ACC112 (cell line): ENCODE results near the gene AHNAK2.

Source experiments
- H2AFZ ChIP-seq: fragments of 200-600 bp; sonication (generic); one replicate; pipeline ENCODE4 v1.6.0; 2017; ENCODE audit warnings: antibody characterized with exemption, low read length; ENCODE audit not compliant: unreplicated experiment
- H3K27ac ChIP-seq: fragments of 200-600 bp; sonication (generic); 2 replicates; pipeline ENCODE4 v1.5.1; 2014; ENCODE audit warnings: low read depth, mild to moderate bottlenecking, antibody characterized with exemption, low read length, moderate library complexity
- H3K27me3 ChIP-seq: fragments of 200-600 bp; sonication (generic); 2 replicates; pipeline ENCODE4 v1.6.1; 2014; ENCODE audit warnings: mild to moderate bottlenecking, antibody characterized with exemption, low read length, moderate library complexity, mixed read lengths; ENCODE audit not compliant: insufficient read depth
- H3K36me3 ChIP-seq: fragments of 200-600 bp; sonication (generic); 2 replicates; pipeline ENCODE4 v1.6.1; 2016; ENCODE audit warnings: mild to moderate bottlenecking, antibody characterized with exemption, low read length, moderate library complexity, mixed read lengths; ENCODE audit not compliant: insufficient read depth
- H3K4me1 ChIP-seq: fragments of 200-600 bp; sonication (generic); one replicate; pipeline ENCODE4 v1.6.1; 2016; ENCODE audit warnings: low read length, mixed read lengths; ENCODE audit not compliant: insufficient read depth, unreplicated experiment, control insufficient read depth
- H3K4me3 ChIP-seq: fragments of 200-600 bp; sonication (generic); 2 replicates; pipeline ENCODE4 v1.5.1; 2014; ENCODE audit warnings: mild to moderate bottlenecking, low read depth, low read length
- H3K79me2 ChIP-seq: fragments of 200-600 bp; sonication (generic); one replicate; pipeline ENCODE4 v1.6.0; 2016; ENCODE audit warnings: low read length; ENCODE audit not compliant: control insufficient read depth, unreplicated experiment, insufficient read depth

The AHNAK2 gene

DNA sequence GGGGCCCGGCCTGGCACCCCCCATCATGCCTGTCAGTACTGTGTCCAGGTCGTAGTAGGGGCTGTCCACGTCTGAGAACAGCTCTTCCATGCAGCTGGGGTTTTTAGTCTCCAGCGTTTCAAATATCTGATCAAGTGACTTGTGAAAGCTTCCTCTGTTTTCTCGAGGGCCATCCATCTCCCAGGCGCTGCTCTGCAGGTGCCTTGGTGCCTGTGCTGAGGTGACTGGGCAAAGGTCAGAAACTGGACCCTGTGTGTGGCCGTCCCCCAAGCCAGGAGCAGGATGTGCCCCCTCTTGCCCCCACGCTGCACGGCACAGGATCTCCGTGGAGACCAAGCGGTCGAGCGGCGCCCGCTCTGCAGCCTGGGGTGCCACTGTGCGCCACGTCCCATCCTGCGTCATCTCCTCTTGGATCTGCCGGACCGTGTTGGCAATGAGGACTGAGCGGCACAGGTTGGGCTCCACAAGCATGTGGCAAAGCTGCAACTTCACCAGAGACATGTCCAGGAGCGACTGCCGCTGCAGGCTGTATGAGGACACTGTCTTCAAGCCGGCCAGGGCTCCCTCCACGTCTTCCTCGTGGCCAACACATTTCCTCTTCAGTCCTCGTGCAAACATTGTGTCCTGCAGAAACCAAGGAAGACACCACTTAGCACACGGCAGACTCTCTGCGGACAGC, 33.3 kb upstream of the AHNAK2 start:
- Histone ChIP-seq H3K27me3 (no peaks in the 10 kb centered on the region), H3K4me3 (no peak overlapping the region), H3K4me1 (peaks cover 21% of the 10 kb centered on the region), H3K27ac (no peak overlapping the region), H3K79me2 (peaks cover 73% of the 10 kb centered on the region), H2AFZ (no peak overlapping the region), H3K36me3 (peaks cover 7% of the 10 kb centered on the region; the same call in 1 of the 2 replicates)

DNA sequence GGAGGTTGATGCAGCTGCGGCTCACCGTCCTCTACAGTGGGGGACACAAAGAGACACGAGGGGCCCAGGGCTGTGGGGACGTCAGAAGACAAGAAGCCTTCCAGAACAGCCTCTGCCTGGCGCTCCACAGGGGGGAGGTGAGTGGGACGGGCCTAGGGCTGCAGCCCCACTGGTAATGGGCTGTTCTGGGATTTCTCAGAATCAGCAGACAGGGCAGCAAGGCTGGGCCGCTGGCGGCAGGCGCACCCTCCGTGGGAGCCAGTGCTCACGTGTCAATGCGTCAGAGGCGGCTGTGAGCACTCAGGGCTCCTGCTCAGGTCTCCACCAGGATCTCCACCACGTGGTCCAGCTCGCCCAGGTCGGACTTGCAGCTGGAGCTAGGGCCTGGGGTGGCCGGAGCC, 32.7 kb upstream of the AHNAK2 start:
- Histone ChIP-seq H2AFZ (no peak overlapping the region), H3K4me3 (no peak overlapping the region), H3K79me2 (peaks cover 68% of the 10 kb centered on the region), H3K4me1 (peaks cover 21% of the 10 kb centered on the region), H3K36me3 (peaks cover 7% of the 10 kb centered on the region; the same call in 1 of the 2 replicates), H3K27me3 (no peaks in the 10 kb centered on the region), H3K27ac (no peak overlapping the region)

DNA sequence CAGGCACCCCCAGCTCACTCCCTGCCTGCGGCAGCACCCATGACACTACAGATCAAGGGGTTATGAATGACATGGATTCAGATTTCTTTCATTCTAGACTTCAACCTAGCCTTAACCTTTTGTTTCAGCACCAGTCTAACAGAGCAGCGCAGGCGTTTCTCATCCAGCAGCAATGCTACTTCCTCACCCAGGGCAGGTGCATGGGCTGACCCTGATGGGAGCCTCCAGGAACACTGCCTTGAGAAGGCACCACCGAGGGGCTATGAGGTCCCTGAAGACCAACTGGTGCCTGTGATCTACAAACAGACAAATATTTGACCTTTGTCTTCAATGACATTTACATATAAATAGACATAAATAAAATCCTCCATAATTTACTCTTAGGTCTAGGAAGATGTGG, 31.9 kb upstream of the AHNAK2 start:
- no peak overlapping the region for H2AFZ ChIP-seq
- H3K36me3 ChIP-seq: peaks cover 7% of the 10 kb centered on the region; the same call in 1 of the 2 replicates
- H3K4me1 ChIP-seq: peaks cover 18% of the 10 kb centered on the region
- no peaks in the 10 kb centered on the region for H3K27me3 ChIP-seq
- peaks cover 60% of the 10 kb centered on the region for H3K79me2 ChIP-seq
- no peak overlapping the region for H3K27ac ChIP-seq
- no peak overlapping the region for H3K4me3 ChIP-seq

GRCh38 chr14:105007593-105008264, 29.6 kb upstream of the AHNAK2 start:
- no peak overlapping the region for H3K4me3 ChIP-seq
- peaks cover 36% of the 10 kb centered on the region for H3K79me2 ChIP-seq
- H2AFZ ChIP-seq: no peak overlapping the region
- H3K4me1 ChIP-seq: no peaks in the 10 kb centered on the region
- peaks cover 7% of the 10 kb centered on the region; the same call in 1 of the 2 replicates for H3K36me3 ChIP-seq
- no peak overlapping the region for H3K27ac ChIP-seq
- H3K27me3 ChIP-seq: no peaks in the 10 kb centered on the region

DNA sequence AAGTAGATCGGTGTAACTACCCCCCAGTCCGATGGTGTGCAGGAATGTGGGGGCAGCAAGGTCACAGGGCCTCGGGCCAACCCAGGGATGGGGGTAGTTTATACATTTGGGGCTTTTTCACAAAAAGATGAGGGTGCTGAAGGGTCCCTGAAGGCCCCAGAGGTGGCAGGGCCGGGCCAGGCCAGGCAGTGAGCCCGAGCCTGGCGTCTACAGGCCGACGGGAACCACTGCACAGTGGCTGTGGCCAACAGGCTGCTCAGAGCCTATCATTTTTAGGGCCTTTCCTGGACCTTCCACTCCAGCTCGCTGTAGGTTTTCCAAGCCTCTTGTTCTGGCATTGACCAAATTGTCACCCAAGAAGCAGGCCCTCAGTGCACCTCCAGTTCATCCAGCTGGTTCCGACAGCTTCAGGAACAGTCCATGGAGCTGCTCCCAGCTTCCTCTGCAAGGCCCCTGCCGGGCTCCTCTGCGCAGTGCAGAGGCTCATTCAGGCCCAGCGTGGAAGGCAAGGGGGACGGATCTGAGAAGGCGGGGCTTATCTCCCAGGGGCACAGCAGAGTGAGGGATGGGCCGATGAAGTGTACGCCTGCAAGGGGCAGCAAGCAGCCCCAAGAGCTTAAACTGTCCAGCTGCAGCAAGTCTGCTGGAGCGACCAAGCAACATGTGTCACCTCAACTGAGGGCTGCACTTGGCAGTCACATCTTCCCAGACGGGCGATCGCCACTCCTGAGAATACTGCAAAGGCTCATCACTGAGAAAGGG, 28.8 kb upstream of the AHNAK2 start:
- H3K27ac ChIP-seq: no peak overlapping the region
- no peaks in the 10 kb centered on the region for H3K27me3 ChIP-seq
- H3K4me3 ChIP-seq: no peak overlapping the region
- peaks cover 7% of the 10 kb centered on the region; the same call in 1 of the 2 replicates for H3K36me3 ChIP-seq
- peaks cover 29% of the 10 kb centered on the region for H3K79me2 ChIP-seq
- H2AFZ ChIP-seq: no peak overlapping the region
- H3K4me1 ChIP-seq: no peaks in the 10 kb centered on the region

DNA sequence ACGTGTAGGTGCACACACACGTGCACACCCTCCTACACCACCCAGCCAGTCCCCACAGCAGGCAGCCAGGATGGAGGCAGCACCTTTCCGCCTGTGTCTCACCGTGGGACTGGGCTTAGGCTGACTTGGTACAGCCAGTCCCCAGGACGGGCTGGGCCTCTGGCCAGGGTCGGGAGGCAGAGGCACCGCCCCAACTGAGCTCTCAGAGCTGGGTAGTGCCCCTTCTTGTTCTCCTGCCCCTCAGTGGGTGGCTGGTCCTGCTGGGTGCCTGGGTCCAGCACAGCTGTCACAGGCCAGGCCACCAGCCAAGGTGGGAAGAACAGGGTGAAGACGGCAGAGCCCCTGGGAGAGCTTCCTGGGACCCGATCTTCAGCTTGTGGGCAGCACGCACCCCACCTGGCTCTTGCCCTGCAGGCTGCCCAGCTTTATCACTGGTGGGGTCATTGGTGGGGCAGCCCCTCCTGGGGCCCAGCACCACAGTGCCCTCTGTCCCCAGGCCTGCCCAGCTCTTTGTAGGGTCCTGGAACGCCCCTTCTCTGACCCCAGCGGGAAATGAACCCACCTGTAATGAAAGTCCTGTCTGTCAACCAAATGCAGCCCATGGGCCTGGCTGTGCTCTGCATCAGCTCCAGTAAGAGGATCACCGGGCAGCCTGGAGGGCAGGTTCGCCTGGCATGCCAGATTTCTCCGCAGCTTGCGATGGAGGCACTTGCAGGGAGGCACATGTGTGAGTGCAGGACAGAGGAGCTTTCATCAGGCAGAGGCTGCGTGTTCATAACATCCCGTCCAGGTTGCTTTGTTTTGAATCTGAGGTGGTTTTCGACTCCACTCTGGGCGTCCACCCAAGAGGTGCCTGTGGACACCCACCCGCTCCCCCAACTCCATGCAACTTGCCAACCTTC, 28.0 kb upstream of the AHNAK2 start:
- Histone ChIP-seq H3K27ac (no peak overlapping the region), H3K36me3 (peaks cover 7% of the 10 kb centered on the region; the same call in 1 of the 2 replicates), H3K4me3 (no peak overlapping the region), H3K4me1 (no peaks in the 10 kb centered on the region), H3K79me2 (peaks cover 21% of the 10 kb centered on the region), H3K27me3 (no peaks in the 10 kb centered on the region), H2AFZ (no peak overlapping the region)

- no peaks in the 10 kb centered on the region for H3K4me1 ChIP-seq
- no peak overlapping the region for H2AFZ ChIP-seq
- peaks cover 14% of the 10 kb centered on the region for H3K79me2 ChIP-seq
- H3K27me3 ChIP-seq: no peaks in the 10 kb centered on the region
- peaks cover 4% of the 10 kb centered on the region; the same call in 1 of the 2 replicates for H3K36me3 ChIP-seq
- H3K4me3 ChIP-seq: no peak overlapping the region
- H3K27ac ChIP-seq: no peak overlapping the region
These were observed 27.3 kb upstream of the AHNAK2 start for GRCh38 chr14:105005329-105005928.

GRCh38 chr14:104999361-104999760, 21.2 kb upstream of the AHNAK2 start:
- Histone ChIP-seq H3K27me3 (no peaks in the 10 kb centered on the region), H3K4me3 (no peak overlapping the region), H3K4me1 (no peaks in the 10 kb centered on the region), H3K27ac (no peak overlapping the region), H3K36me3 (peaks cover 8% of the 10 kb centered on the region; the same call in 1 of the 2 replicates), H3K79me2 (no peaks in the 10 kb centered on the region), H2AFZ (no peak overlapping the region)

DNA sequence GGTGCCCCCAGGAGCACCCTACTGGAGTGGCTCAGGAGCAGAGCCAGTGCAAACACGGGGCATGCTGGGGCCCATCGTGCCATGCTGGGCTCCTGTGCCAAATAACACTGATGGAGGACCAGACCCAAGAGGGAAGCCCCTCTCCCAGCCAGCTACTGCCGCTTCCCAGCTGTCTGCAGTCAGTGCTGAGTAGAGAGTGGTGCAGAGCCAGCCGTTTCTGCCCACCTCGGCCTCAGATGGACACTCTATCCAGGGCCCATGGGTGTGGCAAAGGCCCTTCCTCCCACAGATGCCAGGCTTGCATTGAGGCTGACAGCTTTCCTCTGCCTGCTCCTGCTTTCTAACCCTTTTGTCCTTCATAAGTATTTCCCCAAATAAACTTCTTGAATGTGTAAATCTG, 20.6 kb upstream of the AHNAK2 start:
- Histone ChIP-seq H3K79me2 (no peaks in the 10 kb centered on the region), H3K4me3 (no peak overlapping the region), H3K36me3 (peaks cover 8% of the 10 kb centered on the region; the same call in 1 of the 2 replicates), H3K4me1 (no peaks in the 10 kb centered on the region), H2AFZ (no peak overlapping the region), H3K27ac (no peak overlapping the region), H3K27me3 (no peaks in the 10 kb centered on the region)
